ENCODE data around the gene RPAP3.

Gene RPAP3

GRCh38 chr12:47751561-47751960, 45.7 kb upstream of the RPAP3 start:
- H3K36me3 ChIP-seq (ENCODE audit: insufficient read depth, insufficient read length, low read length), result no peaks in the 10 kb centered on the region
- no peak for TF ChIP-seq ZNF274 (IDR thresholded peaks at IDR 0.05; ENCODE audit: low read depth, low read length)
- no peak for TF ChIP-seq YY1 (IDR thresholded peaks at IDR 0.05; ENCODE audit: insufficient read depth, insufficient read length)
- TF ChIP-seq SUZ12 (IDR thresholded peaks at IDR 0.05; ENCODE audit: extremely low read depth, insufficient read depth, insufficient read length), result no peak
- H3K9ac ChIP-seq (ENCODE audit: insufficient read length, low read depth), result no peak overlapping the region
- H3K4me3 ChIP-seq (ENCODE audit: insufficient read length, low read depth), result no peak overlapping the region
- H3K27me3 ChIP-seq (ENCODE audit: insufficient read depth, insufficient read length), result no peaks in the 10 kb centered on the region
- H3K9me3 ChIP-seq (ENCODE audit: insufficient read depth, low read length), result no peaks in the 10 kb centered on the region
- peaks cover 10% of the 10 kb centered on the region for H3K4me1 ChIP-seq (ENCODE audit: insufficient read depth, insufficient read length)
- no peak for DNase-seq (ENCODE audit: low read depth, low spot score)

DNA sequence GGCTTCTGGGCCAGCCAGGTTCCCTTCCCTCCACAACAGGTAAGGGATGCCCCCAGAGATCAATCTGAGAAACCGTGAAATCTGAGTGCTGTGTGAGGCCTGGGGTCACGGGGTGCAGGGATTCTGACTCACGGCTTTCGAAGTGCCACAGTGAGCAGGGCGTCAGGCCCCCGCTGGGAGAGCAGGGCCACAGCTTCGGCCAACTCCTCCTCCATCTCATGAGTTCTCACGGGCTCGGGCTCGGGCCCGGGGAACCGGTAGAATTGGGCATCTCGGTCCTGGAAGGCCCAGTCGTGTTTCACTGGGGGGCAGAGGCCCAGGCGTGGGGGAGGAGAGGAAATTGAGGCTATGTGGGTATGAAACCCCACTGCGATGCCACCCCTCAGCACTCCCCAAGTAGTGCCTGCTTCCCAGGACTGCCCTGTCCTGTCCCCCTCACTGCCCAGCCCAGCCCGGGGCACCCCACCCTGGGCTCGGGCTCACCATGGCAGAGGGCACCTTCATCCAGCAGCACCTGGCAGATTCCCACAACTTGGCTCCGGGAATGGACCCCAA, 45.2 kb upstream of the RPAP3 start:
- no peak for TF ChIP-seq ZNF274 (IDR thresholded peaks at IDR 0.05; ENCODE audit: low read depth, low read length)
- no peak for TF ChIP-seq YY1 (IDR thresholded peaks at IDR 0.05; ENCODE audit: insufficient read depth, insufficient read length)
- TF ChIP-seq SUZ12 (IDR thresholded peaks at IDR 0.05; ENCODE audit: extremely low read depth, insufficient read depth, insufficient read length), result no peak
- Histone ChIP-seq H3K27me3 (ENCODE audit: insufficient read depth, insufficient read length) (no peaks in the 10 kb centered on the region), H3K9ac (ENCODE audit: insufficient read length, low read depth) (no peak overlapping the region), H3K36me3 (ENCODE audit: insufficient read depth, insufficient read length, low read length) (no peaks in the 10 kb centered on the region), H3K4me3 (ENCODE audit: insufficient read length, low read depth) (no peak overlapping the region), H3K9me3 (ENCODE audit: insufficient read depth, low read length) (no peaks in the 10 kb centered on the region), H3K4me1 (ENCODE audit: insufficient read depth, insufficient read length) (peaks cover 7% of the 10 kb centered on the region)
- no peak for DNase-seq (ENCODE audit: low read depth, low spot score)

- DNase-seq (ENCODE audit: low read depth, low spot score), result no peak
- H3K9me3 ChIP-seq (ENCODE audit: insufficient read depth, low read length), result no peaks in the 10 kb centered on the region
- no peaks in the 10 kb centered on the region for H3K27me3 ChIP-seq (ENCODE audit: insufficient read depth, insufficient read length)
- no peak overlapping the region for H3K4me3 ChIP-seq (ENCODE audit: insufficient read length, low read depth)
- TF ChIP-seq ZNF274 (IDR thresholded peaks at IDR 0.05; ENCODE audit: low read depth, low read length), result no peak
- no peak for TF ChIP-seq SUZ12 (IDR thresholded peaks at IDR 0.05; ENCODE audit: extremely low read depth, insufficient read depth, insufficient read length)
- no peak for TF ChIP-seq YY1 (IDR thresholded peaks at IDR 0.05; ENCODE audit: insufficient read depth, insufficient read length)
- no peaks in the 10 kb centered on the region for H3K36me3 ChIP-seq (ENCODE audit: insufficient read depth, insufficient read length, low read length)
- H3K4me1 ChIP-seq (ENCODE audit: insufficient read depth, insufficient read length), result peaks cover 9% of the 10 kb centered on the region
- H3K9ac ChIP-seq (ENCODE audit: insufficient read length, low read depth), result no peak overlapping the region
These were observed 44.5 kb upstream of the RPAP3 start for GRCh38 chr12:47750229-47750798.

DNA sequence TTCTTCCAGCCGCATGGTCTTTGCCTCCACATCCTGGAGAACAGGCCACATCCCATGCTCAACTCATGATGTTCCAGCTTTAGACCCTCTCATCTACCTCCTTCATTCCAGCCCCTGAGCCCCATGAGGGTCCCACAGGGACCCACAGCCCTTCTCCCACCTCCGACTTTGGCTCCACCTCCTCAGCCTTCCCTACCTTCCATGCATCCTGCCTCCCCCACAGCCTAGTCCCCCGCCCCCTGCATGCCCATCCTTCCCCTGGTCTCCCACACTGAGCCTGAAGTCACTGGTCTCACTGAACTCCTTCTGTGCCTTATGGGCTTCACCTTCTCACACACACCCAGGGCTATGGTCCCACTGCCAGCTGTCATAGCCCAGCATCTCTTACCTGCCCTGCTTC, 43.1 kb upstream of the RPAP3 start:
- Histone ChIP-seq H3K9ac (ENCODE audit: insufficient read length, low read depth) (no peak overlapping the region), H3K27me3 (ENCODE audit: insufficient read depth, insufficient read length) (no peaks in the 10 kb centered on the region), H3K4me1 (ENCODE audit: insufficient read depth, insufficient read length) (peaks cover 9% of the 10 kb centered on the region), H3K36me3 (ENCODE audit: insufficient read depth, insufficient read length, low read length) (no peaks in the 10 kb centered on the region), H3K9me3 (ENCODE audit: insufficient read depth, low read length) (no peaks in the 10 kb centered on the region), H3K4me3 (ENCODE audit: insufficient read length, low read depth) (no peak overlapping the region)
- no peak for DNase-seq (ENCODE audit: low read depth, low spot score)
- TF ChIP-seq SUZ12 (IDR thresholded peaks at IDR 0.05; ENCODE audit: extremely low read depth, insufficient read depth, insufficient read length), result no peak
- no peak for TF ChIP-seq YY1 (IDR thresholded peaks at IDR 0.05; ENCODE audit: insufficient read depth, insufficient read length)
- TF ChIP-seq ZNF274 (IDR thresholded peaks at IDR 0.05; ENCODE audit: low read depth, low read length), result no peak

DNA sequence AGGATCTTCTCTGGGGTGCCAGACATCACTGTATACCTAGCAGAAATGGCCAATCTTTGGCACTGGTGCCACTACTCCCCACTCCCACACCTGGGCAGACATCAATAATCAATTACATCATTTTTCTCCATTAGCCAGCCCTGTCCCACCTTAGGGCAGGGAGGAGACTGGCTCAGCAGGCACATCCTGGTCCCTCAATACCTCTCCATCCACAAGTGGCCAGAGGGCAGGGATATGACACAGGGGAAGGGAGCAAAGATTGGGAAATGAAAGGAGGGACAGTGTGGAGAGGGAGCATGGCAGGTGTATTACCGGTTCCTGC, 42.6 kb upstream of the RPAP3 start:
- TF ChIP-seq ZNF274 (IDR thresholded peaks at IDR 0.05; ENCODE audit: low read depth, low read length) (no peak), SUZ12 (IDR thresholded peaks at IDR 0.05; ENCODE audit: extremely low read depth, insufficient read depth, insufficient read length) (no peak), YY1 (IDR thresholded peaks at IDR 0.05; ENCODE audit: insufficient read depth, insufficient read length) (no peak)

GRCh38 chr12:47747596-47748506, 42.0 kb upstream of the RPAP3 start:
- Histone ChIP-seq H3K4me1 (ENCODE audit: insufficient read depth, insufficient read length) (peaks cover 9% of the 10 kb centered on the region), H3K4me3 (ENCODE audit: insufficient read length, low read depth) (no peak overlapping the region), H3K9me3 (ENCODE audit: insufficient read depth, low read length) (no peaks in the 10 kb centered on the region), H3K9ac (ENCODE audit: insufficient read length, low read depth) (no peak overlapping the region), H3K36me3 (ENCODE audit: insufficient read depth, insufficient read length, low read length) (no peaks in the 10 kb centered on the region), H3K27me3 (ENCODE audit: insufficient read depth, insufficient read length) (peaks cover 3% of the 10 kb centered on the region)
- DNase-seq (ENCODE audit: low read depth, low spot score), result no peak
- no peak for TF ChIP-seq SUZ12 (IDR thresholded peaks at IDR 0.05; ENCODE audit: extremely low read depth, insufficient read depth, insufficient read length)
- TF ChIP-seq YY1 (IDR thresholded peaks at IDR 0.05; ENCODE audit: insufficient read depth, insufficient read length), result no peak
- no peak for TF ChIP-seq ZNF274 (IDR thresholded peaks at IDR 0.05; ENCODE audit: low read depth, low read length)

More for the DNA sequence above, 42.6 kb upstream of the RPAP3 start:
- Histone ChIP-seq H3K4me3 (ENCODE audit: insufficient read length, low read depth) (no peak overlapping the region), H3K27me3 (ENCODE audit: insufficient read depth, insufficient read length) (peaks cover under 1% of the 10 kb centered on the region), H3K9ac (ENCODE audit: insufficient read length, low read depth) (no peak overlapping the region), H3K36me3 (ENCODE audit: insufficient read depth, insufficient read length, low read length) (no peaks in the 10 kb centered on the region), H3K4me1 (ENCODE audit: insufficient read depth, insufficient read length) (peaks cover 10% of the 10 kb centered on the region), H3K9me3 (ENCODE audit: insufficient read depth, low read length) (no peaks in the 10 kb centered on the region)
- no peak for DNase-seq (ENCODE audit: low read depth, low spot score)

DNA sequence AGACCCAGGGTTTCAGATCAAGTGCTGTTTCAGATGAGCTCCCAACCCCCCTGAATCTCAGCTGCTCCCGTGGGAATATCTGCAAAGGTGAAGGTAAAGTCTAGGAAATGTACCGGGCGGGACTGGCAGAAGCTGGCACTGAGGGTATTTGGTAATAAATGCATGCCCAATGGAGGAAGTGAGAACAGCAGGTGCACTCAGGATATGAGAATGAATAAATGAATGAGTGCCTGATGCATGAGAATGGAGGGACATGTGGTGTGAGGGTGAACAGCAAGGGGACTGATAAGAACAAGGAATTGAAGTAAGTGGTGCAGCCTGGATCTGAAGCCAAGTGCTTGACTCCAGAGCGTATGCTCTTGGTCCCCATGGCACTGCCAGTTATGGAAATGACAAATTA, 41.3 kb upstream of the RPAP3 start:
- Histone ChIP-seq H3K36me3 (ENCODE audit: insufficient read depth, insufficient read length, low read length) (no peaks in the 10 kb centered on the region), H3K4me1 (ENCODE audit: insufficient read depth, insufficient read length) (peaks cover 9% of the 10 kb centered on the region), H3K9ac (ENCODE audit: insufficient read length, low read depth) (no peak overlapping the region), H3K4me3 (ENCODE audit: insufficient read length, low read depth) (no peak overlapping the region), H3K27me3 (ENCODE audit: insufficient read depth, insufficient read length) (peaks cover 3% of the 10 kb centered on the region), H3K9me3 (ENCODE audit: insufficient read depth, low read length) (no peaks in the 10 kb centered on the region)
- TF ChIP-seq ZNF274 (IDR thresholded peaks at IDR 0.05; ENCODE audit: low read depth, low read length) (no peak), SUZ12 (IDR thresholded peaks at IDR 0.05; ENCODE audit: extremely low read depth, insufficient read depth, insufficient read length) (no peak), YY1 (IDR thresholded peaks at IDR 0.05; ENCODE audit: insufficient read depth, insufficient read length) (no peak)
- DNase-seq (ENCODE audit: low read depth, low spot score), result no peak

Measured in NT2/D1 (cell line).